GM19463 (cell line): ENCODE data around the gene IQGAP2.

ENCODE experiments used
- ATAC-seq: cut with Tn5 transposase; IDR thresholded peaks from one replicate; pipeline ENCODE4 v1.9.1; 2021; ENCODE audit warnings: mild to moderate bottlenecking, moderate library complexity; ENCODE audit not compliant: unreplicated experiment

Gene IQGAP2

DNA sequence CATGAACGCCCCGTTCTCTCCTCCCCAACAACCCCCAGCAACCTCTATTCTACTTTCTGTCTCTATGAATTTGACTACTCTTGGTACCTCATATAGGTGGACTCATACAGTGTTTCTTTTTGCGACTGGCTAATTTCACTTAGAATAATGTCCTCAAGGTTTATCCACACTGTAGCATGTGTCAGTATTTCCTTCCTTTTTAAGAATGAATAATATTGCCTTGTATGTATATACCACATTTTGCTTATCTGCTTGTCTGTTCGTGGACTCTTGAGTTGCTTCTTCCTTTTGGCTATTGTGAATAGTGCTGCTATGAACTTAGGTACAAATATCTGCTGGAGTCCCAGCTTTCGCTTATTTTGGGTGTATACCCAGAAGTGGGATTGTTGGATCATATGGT is 42.7 kb downstream of the IQGAP2 start:
- ATAC-seq, result no peak

DNA sequence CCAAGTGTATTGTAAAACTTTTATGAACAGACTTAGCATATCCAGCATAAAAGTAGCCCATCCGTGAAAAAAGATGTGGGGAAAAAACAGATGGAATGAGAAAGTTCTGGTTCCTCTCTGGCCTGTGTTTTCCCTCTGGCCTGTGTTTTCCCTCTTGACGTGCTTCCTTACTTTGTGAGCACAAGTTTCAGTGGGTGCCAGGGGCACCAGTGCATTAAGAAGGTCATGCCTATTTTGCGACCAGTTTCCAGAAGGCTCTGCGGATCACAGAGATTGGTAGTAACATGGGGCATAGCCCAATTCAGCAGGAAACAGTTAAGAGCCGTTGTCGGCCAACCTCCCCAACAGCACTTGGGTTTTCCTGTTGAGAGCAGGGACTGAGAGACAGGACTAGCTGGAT is 43.7 kb downstream of the IQGAP2 start:
- ATAC-seq, result no peak

DNA sequence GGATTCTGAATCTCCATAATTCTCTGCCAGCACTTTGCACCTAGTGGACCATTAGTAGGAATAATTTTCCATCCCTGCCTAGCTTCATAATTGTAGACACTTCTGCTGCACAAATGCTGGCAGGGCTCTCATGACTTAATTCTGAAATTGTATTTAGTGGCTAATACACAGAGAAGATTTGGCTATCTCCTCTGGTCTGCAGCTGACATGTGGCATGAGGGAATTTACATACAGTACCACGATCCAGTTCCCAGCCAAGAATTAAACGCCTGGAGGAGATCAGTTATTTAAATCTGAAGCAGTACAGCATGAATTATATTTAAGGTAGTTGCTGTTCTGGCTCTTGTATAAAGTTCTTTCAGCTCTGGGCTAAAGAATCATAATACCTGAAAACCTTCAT is 46.5 kb downstream of the IQGAP2 start:
- no peak for ATAC-seq

DNA sequence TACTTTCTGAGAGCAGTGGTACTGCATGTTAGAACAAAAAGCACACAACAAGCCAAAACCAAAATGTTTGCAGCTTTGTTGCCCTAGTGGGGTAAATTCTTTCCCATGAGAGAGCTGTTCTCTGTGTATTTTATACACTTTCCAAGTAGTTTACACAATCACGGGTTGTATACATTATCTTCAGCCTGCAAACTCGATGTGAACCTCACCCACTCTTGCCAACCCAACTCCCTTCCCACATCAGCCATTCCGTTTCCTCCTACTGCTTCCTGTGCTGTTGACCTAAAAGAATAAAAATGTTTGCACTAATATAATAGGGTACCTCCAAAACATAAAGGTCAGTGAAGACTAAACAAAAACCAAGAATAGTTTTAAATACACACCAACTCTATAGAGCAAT is 47.0 kb downstream of the IQGAP2 start:
- ATAC-seq, result no peak

DNA sequence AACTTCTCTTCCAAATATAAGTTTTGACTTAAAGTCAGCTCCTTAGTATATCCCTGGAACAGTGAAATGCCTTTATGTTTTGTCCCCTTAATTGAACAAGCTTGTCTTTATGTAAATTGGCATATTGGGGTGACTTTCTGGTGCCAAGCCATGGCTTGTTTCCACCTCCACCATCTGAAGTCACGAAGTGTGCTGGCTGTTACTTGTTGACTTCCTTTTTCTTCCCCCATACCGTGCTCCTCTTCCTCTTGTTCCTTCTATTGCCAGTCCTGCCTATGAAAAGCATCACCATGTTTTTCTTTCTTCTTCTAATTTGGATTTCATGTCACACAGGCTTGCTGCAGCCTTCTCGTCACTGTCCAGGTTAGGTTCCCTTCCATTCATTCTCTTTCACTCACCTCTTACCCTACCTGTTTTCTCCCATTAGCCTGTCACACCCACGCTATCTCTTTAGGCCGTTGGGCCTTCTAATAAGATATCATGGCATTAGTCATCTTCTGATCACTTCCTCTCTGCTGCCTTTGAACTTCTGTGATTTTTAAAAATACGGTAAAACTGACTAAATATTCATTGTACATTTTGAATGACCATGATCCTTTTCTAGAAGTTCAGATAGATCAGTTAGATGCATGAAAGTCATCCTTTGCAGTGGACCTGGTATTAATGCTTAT is 48.1 kb downstream of the IQGAP2 start:
- ATAC-seq, result no peak

DNA sequence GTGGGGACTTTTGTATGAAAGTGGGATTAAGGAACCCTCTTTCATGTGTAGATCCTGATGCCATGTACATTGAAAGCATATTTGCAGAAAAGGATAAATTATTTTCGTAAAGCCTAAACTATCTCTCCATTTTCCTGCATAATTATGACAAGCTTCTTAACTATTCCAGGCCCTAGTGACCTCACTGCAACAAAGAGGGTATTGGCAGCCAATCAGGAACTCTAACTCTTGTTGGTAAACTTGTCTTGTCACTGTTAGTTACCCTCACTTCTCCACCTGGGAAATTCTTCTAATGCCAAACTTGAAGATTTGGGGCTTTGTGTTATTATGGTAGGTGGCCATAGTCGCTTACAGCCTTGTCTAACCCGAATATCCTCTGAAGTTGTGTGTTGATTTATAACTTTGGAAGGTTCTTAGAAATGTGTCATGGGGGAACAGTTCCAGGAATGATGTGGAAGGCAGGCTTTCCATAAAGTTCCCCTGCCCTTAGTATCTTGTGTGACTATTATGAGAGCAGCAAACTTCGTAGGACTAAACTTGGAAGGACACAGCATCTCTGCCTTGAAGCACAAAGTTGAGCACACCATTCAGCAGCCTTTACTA is 52.5 kb downstream of the IQGAP2 start:
- ATAC-seq, result no peak

DNA sequence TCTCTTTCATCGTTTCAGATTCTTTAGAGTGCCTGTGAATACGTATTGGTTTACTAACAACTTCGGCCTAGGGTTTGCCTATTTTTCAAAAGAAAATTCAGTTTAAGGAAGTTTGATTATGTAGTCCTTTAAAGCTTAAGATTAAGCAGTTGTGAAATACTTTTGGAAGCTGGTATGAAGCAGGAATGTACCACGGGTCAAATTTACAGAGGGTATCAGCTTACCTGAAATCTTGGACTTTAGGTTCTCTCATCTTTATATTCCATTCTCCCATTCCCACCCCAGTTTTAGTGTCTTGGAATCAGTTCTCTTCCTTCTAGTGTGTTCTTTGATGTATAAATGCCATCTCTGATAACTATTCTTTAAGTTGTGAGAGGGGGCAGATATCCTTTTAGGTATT is 53.2 kb downstream of the IQGAP2 start:
- ATAC-seq, result no peak

DNA sequence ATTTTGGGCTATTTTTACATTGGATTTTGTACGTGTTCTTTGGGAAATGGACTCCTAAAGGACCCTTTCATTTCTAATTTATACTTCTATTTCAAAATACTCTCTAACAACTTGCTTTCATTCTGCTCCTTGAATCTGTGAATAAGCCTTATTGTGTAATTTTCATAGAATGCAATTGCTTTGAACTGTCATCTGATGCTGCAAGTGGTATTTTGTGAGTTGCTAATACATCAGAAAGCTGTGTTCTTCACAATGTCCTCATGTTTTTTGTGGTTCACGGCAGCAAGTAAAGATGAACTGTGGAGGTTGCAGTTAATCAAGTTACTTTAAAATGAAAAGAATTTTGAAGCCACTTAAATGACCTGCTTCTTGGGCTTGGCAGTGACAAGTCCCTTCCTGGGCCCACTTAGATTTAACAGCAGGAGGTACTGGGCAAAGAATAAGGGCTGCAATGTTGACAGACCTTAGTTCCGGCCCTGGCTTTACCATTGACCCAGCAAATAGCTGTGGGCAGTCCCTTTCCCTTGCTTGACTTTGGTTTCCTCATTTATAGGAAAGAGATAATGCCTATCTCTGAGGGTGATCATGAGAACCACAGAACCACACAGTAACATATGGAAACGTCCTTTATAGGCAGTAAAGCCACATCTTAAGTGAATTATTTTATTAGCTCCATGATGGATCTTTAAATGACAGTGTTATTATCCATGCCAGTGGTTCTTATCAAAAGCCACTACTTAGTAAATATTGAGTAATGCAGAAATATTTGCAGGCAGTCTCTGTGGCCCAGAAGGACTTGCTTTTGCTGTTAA is 54.8 kb downstream of the IQGAP2 start:
- ATAC-seq, result no peak

DNA sequence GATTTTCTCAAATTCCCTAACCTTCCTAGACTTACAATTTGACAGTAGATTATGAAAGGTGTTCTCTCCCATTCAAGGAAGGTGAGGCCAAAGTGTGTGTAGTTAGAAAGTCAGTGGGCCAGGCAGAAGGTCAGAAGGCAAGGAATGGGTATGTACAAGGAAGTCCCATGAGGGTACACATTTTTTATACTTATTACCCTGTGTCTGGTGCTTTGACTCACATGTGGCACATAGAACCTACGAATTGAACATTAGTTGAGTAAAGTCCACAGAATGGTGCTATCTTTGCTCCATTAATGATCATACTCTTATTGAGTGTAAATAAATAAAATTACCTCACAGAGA is 55.4 kb downstream of the IQGAP2 start:
- no peak for ATAC-seq

DNA sequence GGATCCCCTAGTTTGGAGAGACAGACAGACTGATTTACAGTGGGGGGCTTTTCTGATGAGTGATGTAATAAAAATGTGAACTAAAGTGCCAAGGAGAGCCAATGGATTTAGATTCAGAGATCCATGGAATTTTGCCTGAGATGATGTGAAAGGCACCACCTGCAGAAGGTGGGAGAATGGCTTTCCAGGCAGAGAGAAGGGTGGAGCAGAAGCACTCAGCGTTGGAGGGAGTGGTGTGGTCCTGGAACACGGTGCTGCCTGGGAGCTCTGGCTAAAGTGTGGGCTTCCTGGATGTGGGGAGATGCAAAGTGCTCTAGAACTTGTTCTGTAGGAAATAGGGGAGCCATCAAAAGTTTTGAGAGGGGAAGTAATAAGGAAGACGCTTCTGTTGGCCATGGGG is 57.0 kb downstream of the IQGAP2 start:
- ATAC-seq, result no peak

DNA sequence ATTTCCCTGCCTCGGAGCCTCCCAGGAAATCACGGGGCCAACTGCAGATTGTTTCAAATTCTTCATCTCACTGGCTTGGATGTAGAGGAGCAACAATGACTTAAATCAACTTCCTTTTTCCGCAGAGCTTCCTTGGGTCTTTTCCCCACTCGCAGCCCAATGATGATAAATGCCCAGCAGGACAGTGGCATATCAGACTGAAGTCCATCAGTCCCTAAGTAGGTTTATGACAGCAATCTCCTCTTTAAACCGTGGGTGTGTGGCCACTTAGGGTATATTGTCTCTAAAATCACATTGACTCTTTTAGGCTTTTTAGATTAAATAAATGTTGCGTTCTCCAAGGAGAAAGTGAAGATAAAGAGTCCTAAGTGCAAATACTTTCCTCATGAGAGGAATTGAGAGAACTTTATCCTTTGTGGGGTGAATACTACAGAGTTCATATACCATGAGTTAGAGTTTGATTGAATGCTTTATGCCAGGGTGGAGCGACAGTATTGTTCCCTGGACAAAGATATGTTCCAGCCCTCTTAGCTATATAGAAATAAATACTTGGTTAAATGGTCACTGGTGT is 59.1 kb downstream of the IQGAP2 start:
- no peak for ATAC-seq

DNA sequence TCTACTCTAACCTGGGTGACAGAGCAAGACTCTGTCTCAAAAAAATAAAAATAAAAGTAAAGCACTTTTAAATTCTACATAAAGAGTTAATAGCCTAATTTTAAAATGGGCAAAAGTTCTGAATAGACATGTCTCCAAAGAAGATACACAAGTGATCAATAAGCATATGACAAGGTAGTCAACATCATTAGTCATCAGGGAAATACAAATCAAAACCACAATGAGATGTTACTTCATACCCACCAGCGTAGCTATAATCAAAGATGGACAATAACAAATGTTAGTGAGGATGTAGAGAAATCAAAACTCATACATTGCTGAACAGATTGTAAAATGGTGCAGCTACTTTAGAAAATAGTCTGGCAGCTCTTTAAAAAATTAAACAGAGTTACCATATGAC is 64.1 kb downstream of the IQGAP2 start:
- ATAC-seq, result no peak

DNA sequence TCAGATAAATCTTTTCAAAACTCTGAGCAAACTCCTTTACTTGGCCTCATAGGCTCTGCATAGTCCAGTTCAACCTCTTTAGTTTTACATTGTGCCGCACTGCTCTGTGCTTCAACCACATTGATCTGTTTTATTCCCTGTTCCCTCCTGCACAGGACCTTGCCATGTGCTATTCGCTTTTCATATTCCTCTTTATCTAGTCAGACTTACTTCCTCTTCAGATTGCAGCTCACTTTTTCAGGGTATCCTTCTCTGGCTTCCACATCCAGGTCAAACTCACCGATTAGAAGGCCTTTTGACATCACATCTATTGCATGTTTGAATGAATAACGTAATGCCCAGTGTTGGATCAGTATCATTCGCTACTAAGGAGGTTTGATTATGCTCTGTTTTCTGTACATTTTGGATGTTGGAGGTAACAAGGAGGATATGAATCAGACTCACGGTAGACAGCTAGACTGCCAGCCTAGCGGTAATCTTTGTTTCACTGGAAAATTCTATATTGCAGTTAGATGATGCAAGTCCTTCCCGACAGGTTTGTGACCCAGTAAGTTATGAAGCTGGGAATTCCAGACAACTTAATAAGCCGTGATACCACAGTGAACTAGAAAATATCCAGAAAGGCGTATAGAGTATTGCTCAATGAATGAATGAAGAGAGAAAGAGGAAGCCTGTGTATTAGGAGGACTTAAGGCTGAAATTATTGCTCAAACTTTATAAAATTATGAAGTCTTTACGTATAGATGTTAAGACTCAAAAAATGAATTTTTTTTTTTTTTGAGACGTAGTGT is 65.7 kb downstream of the IQGAP2 start:
- ATAC-seq, result no peak

DNA sequence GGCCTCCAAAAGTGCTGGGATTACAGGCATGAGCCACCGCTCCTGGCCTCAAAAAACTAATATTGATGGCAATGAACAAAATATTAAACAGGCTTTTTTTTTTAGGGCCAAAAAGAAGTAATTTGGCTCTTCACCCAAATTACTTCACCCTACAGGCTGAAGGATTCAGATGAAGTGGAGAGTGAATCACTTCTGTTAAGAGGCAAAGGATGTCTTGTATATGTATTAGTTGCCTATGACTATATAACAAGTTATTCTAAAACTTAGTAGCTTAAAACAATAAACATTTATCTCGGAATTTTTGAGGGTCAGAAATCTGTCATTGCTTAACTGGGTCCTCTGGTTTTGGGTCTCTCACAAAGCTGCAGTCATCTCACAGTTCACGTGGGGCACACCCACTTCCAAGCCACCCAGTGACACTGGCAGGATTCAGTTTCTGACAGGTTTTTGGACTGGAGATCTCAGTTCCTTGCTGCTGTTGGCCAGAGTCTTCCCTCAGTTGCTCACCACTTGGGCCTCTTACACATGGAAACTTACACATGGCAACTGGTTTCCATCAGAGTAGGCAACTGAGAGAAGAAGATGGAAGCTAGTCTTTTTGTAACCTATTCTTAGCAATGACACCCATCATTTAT is 66.7 kb downstream of the IQGAP2 start:
- ATAC-seq, result no peak

DNA sequence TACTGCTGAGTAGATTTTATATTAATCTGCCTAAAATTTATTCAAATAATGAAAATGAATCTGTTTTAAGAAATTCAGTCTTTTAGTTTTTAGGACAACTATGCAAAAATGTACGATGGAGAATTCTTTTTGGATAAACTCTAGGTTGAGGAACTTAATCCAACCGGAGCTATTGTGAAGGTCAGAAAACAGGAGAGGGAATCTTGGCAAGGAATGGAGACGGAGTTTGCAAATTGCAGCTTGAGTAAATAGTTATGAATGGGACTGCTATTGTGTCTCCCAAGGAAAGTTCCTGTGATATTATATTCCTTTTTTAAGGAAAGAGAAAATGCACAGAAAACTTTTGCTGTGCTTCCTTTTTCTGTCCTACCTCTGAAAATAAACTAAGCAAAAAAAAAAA is 67.9 kb downstream of the IQGAP2 start:
- ATAC-seq, result no peak

DNA sequence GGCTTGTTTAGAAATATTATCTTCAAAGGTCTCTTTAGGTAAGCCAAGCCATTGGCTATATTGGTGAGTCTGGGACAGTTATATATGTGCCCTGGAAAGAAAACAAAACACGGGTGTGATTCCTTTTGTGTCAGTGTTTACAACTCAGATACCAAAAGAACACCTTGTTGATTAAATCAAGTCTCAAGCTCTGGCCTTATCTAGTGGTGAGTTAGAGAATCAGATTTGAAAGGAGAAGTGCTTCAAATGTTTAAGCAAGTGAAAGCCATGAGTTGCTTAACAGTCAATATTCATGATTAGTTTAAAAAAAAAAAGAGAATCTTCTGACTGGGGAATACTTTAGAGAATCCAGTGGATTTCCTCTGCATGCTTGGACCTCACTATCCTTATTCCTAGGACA is 68.3 kb downstream of the IQGAP2 start:
- no peak for ATAC-seq

DNA sequence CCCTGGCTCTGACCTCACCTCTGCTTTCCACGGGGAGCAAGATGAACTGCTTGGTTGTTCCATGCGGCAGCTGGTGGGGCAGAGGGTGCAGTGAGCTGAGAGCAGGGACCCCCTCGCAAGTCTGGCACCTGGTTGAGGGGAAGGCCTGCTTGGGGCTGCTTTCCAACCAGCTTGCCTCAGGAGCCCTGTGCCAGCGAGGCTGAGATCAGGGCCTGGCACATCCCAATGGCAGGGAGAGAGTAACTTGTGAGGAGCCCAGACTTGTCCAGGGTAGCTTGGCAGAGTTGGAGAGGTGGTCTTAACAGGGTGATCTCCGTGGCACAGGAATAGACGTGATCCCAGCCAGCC is 68.9 kb downstream of the IQGAP2 start:
- no peak for ATAC-seq

DNA sequence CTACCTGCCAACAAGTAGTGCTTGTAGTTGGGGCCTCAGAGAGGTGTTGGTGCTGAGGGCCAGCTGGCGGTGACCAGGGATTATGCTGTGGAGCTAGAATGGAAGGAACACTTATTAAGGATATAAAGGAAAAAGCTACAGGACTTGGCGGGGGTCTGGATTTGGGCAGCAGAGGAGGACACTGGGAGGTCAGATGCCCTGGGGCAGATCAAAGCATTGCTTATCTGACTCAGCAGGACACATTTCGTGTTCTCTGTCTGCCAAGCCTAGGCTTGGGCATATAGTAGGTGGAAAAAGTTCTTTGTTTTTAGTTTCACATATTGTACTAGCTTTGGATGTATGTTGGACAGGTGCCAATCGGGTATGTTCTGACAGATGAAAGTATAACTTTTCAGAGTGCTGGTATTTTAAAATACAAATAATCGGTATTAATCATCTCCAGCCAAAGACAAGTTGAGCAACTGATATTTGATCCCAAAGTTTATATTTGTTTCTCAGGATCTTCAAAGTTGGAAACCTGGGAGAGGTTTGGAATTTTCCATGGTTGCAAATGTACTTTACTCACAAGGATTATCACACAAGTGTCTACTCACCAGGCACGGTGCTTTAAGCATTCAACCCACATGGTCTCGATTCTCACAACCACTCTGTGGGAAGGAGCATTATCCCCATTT is 69.4 kb downstream of the IQGAP2 start:
- no peak for ATAC-seq

DNA sequence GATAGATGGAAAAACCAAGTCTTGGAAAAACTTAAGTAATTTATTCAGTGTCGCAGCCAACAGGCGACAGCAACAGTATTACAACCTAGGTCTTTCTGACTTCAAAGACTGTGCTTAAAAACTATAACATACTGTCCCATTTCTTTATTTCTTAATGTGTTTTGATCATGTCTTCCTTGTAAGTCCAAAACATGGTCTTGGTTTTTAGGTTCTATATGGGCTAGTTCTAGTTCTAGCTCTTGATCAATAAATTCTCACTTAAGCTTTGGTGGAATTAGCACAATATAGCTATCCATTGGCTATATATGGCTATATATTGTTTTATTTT is 69.9 kb downstream of the IQGAP2 start:
- ATAC-seq, result no peak

DNA sequence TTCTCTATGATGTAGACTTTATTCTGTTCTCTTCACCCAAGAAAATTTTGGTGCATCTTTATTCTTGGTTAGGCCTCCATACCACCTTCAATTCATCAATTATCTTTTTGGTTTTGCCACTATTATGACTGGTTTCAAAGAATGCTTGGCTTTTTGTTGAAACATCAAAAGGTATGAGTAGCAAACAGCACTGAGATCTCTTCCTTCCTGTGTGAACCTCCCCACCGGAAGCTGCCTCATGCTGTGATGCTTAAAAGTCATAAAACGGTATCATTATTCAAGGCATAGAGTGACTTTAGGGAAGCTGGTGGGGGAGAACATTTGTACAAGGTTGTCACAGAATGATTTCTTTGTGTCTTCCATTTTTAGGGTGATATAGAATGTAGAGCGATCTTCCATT is 70.6 kb downstream of the IQGAP2 start:
- no peak for ATAC-seq

DNA sequence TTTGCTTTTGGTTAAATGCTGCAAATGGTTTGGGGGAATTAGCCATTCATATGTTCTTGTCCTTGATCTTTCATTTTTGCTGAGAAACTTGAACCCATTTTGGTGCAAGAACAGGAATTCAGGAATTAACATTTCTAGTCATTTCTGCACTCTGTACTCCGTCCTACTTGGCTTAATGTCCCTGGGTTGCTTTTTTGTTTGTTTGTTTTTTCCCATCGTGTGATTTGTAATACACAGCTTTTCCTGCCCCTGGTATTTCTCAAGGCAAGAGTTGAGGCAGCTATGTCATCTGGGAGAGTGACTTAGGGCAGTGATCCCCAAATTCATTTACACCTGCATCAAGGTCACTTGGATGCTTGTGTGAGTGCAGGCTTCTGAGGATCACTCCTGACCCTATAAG is 71.3 kb downstream of the IQGAP2 start:
- no peak for ATAC-seq
